A549 treated with Mapracorat at 1 μM for 4 hours (cell line): ENCODE data around the gene HNRNPL. TPM values are rescaled to one million over a fixed set of nuclear protein-coding genes. Genes with fewer than 3 reads are reported as not detected.

Experiments used
- total RNA-seq: library from RNA; stranded (reverse); fragments of 200-300 nt; extraction: Qiagen RNA extraction; gene quantifications from 5 replicates; pipeline ENCODE4 v1.2.3, GENCODE V29; 2022

Gene HNRNPL
- total RNA-seq = 317 to 386 TPM (median 357 TPM) in 5 replicates

DNA sequence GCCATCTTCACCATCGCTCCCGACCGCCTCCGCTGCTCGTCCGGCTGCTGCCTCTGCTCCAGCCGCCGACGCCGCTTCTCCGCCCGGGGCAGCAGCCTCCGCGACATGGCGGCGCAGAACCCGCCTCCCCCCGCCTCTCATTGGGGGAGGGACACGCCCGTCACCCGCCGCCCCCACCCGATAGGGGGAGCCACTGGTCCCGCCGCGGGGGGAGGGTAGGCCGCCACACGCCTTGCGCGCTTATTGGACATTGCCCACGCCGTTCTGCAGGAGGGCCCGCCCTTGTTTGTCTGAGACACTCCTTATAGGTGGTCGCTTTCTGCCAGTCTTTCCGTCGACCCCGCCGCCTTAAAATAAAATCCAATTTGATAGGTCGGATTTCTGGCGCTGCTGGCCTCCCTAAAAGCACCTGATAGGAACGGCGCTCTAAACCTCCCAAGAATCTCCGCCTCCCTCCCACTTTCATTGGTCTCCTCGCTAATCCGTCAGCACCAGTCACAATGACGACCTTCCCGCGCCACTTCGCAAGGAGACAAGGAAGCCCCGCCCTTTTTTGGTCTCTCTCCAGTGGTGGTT, at the start of gene HNRNPL:
HNRNPL (minus strand) TSS at position 127 of the 576 bp plus-strand sequence; CDS start at position 107, 20 bp downstream.

DNA sequence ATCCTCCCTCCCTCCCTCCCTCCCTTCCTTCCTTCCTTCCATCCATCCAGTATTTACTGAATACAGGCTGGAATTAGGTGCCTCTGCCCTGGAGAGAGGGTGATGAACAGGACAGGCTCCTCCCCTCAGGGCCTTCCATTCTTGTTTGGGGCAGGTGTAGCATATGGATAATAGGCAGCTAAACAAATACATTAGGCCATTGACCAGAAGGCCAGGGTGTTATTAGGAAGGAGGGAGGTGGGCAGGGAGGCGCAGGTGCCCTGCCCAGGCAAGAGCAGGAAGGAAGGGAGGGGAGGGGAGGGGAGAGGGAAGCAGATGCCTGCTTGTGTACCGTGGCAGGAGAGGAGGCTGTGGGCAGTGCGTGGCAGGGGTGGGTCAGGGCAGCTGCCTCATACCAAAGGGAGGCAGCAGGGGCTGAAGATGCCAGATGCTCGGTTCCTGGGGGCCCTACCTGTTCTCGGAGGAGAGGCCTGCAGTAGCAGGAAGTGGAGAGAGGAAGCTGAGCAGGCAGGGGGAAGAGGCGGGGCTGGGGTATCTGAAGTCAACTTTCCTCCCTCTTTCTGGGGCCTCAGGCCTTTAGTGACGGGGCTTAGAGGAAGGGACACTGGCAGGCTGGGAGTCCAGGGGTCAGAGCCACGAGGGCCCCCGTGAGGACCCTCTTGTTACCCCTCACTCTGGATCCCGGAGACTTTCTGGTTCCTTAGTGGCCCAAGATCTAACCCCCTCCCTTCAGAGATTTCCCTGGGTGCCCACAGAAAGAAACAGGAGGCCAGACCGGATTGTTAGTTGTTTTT, 28.2 kb upstream of the HNRNPL start, which contains the start of gene RINL:
RINL (minus strand) TSS at position 495 of the 794 bp plus-strand sequence. CDS start 1,533 bp downstream, outside the sequence.

GRCh38 chr19:38812841-38813320, 36.9 kb downstream of the HNRNPL start, which contains the start of gene LGALS4:
Gene LGALS4, minus strand, starts transcription at chr19:38812945. Its CDS starts 59 bp downstream, at chr19:38812886.

DNA sequence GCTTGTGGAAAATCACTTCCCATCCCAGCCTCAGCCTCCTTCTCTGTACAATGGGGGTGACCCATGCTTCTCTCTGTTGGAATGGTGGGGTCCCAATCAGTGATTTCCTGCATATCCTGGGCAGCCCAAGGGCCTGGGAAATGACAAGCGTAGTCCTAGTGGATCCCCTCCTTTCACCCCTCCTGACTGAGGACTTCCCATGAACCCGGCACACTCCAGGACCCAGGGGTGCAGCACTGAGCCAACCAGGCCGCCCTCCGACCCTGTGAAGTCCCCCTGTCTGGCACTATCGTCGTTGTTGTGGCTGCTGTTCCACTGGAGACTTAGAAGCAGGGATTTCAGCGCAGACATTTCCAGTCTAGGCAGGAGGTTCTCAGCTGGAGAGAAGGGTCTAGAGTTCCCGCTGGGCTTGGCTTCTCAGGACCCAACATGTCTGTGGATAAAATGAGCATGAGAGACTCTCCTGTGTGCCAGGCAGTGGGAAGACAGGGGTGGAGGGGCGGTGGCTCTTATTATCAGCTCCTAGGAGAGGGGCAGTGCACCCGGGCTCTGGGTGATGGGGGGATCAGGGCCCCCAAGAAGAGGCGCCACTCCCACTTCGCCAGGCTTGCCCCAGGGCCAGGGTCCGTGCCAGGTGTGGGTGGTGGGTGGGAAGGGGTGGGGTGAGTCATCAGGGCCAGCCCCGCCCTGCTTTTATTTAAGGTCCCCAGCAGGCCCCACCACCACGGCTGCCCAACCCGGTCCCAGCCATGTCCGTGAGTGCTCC, 61.1 kb downstream of the HNRNPL start, which contains the start of gene LGALS7B:
LGALS7B (plus strand) TSS at position 723 of the 766 bp plus-strand sequence; CDS start at position 750, 27 bp downstream.

Other genes starting within 250 kb of the HNRNPL start
- gene MAP4K1, start 232.0 kb downstream of the HNRNPL start, total RNA-seq = 0.85 to 1.6 TPM (median 1.3 TPM) in 5 replicates
- gene EIF3K, start 230.8 kb downstream of the HNRNPL start, total RNA-seq = 656 to 947 TPM (median 702 TPM) in 5 replicates
- gene ACTN4, start 202.3 kb downstream of the HNRNPL start, total RNA-seq = 852 to 1,166 TPM (median 1,108 TPM) in 5 replicates
- gene CAPN12, start 105.5 kb downstream of the HNRNPL start, total RNA-seq = 3.8 to 7.2 TPM (median 6.3 TPM) in 5 replicates
- not detected in 5 replicates for gene LGALS7, start 76.5 kb downstream of the HNRNPL start, total RNA-seq
- 0.48 to 0.86 TPM (median 0.57 TPM) in 3 of 5 replicates, not detected in the others for gene LGALS7B, start 60.8 kb downstream of the HNRNPL start, total RNA-seq
- gene LGALS4, start 37.0 kb downstream of the HNRNPL start, total RNA-seq = 0.41 to 0.74 TPM (median 0.63 TPM) in 5 replicates
- 272 to 390 TPM (median 289 TPM) in 5 replicates for gene ECH1, start 18.2 kb downstream of the HNRNPL start, total RNA-seq
- gene RINL, start 28.3 kb upstream of the HNRNPL start, total RNA-seq = 1.9 to 2.7 TPM (median 2.4 TPM) in 5 replicates
- 32.8 to 40.0 TPM (median 37.6 TPM) in 5 replicates for gene SIRT2, start 49.6 kb upstream of the HNRNPL start, total RNA-seq
- 61.9 to 127 TPM (median 100 TPM) in 5 replicates for gene NFKBIB, start 50.0 kb upstream of the HNRNPL start, total RNA-seq
- 0.53 to 1.3 TPM (median 1.0 TPM) in 5 replicates for gene CCER2, start 62.2 kb upstream of the HNRNPL start, total RNA-seq
- 44.7 to 57.3 TPM (median 51.6 TPM) in 5 replicates for gene SARS2, start 80.8 kb upstream of the HNRNPL start, total RNA-seq
- 200 to 304 TPM (median 264 TPM) in 5 replicates for gene MRPS12, start 81.0 kb upstream of the HNRNPL start, total RNA-seq
- 59.5 to 82.4 TPM (median 78.3 TPM) in 5 replicates for gene FBXO17, start 125.8 kb upstream of the HNRNPL start, total RNA-seq
- gene FBXO27, start 182.6 kb upstream of the HNRNPL start, total RNA-seq = 2.8 to 4.4 TPM (median 3.6 TPM) in 5 replicates
- gene ACP7, start 234.4 kb upstream of the HNRNPL start, total RNA-seq = 0.05 to 0.17 TPM in 2 of 5 replicates, not detected in the others